GM21526 (cell line): ENCODE data around the gene PROC.
"Not testable (repeated sequence)": the region's sequence is repeated elsewhere in the genome, so short reads cannot be mapped to it uniquely, and the experiment has no call there.

Source experiments
- ATAC-seq: cut with Tn5 transposase; IDR thresholded peaks from one replicate; pipeline ENCODE4 v1.9.1; 2021; ENCODE audit warnings: moderate library complexity; ENCODE audit not compliant: unreplicated experiment, low FRiP score

The PROC gene

GRCh38 chr2:127392828-127393578, 25.2 kb upstream of the PROC start:
- ATAC-seq: no peak

GRCh38 chr2:127394492-127394891, 23.7 kb upstream of the PROC start:
- ATAC-seq: no peak

- ATAC-seq: no peak
These were observed 20.5 kb upstream of the PROC start for GRCh38 chr2:127397568-127398238.

GRCh38 chr2:127398239-127398590, 20.0 kb upstream of the PROC start:
- peak; percentile 67 for ATAC-seq

GRCh38 chr2:127400533-127400896, 17.7 kb upstream of the PROC start:
- ATAC-seq: no peak

GRCh38 chr2:127400897-127401756, 17.1 kb upstream of the PROC start:
- ATAC-seq: no peak

- ATAC-seq: no peak
These were observed 16.2 kb upstream of the PROC start for GRCh38 chr2:127401757-127402695.

- no peak for ATAC-seq
These were observed 14.8 kb upstream of the PROC start for GRCh38 chr2:127403460-127403859.

GRCh38 chr2:127404466-127405254, 13.6 kb upstream of the PROC start:
- ATAC-seq: no peak

GRCh38 chr2:127405255-127405610, 13.0 kb upstream of the PROC start:
- ATAC-seq: no peak

- no peak for ATAC-seq
These were observed 11.8 kb upstream of the PROC start for GRCh38 chr2:127406454-127406853.

GRCh38 chr2:127407091-127407490, 11.1 kb upstream of the PROC start:
- no peak for ATAC-seq

- ATAC-seq: no peak
These were observed 10.6 kb upstream of the PROC start for GRCh38 chr2:127407661-127408003.

GRCh38 chr2:127408004-127408806, 10.0 kb upstream of the PROC start:
- peak; percentile 45 for ATAC-seq

GRCh38 chr2:127408807-127409099, 9.5 kb upstream of the PROC start:
- ATAC-seq: no peak

- not testable (repeated sequence) for ATAC-seq
These were observed 8.5 kb upstream of the PROC start for GRCh38 chr2:127409716-127410115.

GRCh38 chr2:127410871-127411652, 7.2 kb upstream of the PROC start:
- peak; percentile 50 for ATAC-seq

GRCh38 chr2:127411653-127412369, 6.4 kb upstream of the PROC start:
- no peak for ATAC-seq
